Measurements from ENCODE around the gene EN2.

The EN2 gene

DNA sequence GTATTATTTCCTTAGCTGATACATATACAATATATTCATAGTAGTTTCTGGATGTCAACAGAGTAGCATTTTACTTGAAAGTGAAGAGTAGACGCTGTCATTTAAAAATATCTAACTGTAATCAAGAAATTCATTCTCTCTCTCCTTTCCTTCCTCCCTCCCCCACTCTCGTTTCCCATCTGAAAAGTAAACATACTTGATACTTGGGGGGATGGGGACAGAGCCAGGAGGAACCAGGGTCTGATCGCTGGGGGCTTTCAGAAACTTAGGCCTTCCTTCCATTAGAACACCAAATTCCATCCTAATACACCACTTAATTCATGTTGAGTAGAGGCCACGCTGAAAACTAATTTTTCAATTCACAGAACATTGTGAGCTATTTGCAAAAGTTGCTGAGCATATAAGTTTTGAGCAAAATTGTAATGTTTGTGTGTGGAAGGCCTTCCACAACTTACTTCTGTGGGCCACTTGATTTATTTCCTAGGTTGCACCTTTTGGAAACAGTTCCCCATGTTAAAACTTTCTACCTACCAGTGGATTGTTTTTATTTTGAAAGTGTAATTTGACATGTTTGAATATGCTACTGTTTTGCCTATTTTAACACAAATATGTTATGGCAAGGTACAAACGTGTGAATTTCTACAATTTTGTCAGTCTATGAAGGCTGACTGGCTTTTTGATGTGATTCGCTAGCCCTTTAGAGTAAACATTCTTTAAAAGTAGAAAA, 53.2 kb downstream of the EN2 start:
- TF ChIP-seq, protein P1, sequence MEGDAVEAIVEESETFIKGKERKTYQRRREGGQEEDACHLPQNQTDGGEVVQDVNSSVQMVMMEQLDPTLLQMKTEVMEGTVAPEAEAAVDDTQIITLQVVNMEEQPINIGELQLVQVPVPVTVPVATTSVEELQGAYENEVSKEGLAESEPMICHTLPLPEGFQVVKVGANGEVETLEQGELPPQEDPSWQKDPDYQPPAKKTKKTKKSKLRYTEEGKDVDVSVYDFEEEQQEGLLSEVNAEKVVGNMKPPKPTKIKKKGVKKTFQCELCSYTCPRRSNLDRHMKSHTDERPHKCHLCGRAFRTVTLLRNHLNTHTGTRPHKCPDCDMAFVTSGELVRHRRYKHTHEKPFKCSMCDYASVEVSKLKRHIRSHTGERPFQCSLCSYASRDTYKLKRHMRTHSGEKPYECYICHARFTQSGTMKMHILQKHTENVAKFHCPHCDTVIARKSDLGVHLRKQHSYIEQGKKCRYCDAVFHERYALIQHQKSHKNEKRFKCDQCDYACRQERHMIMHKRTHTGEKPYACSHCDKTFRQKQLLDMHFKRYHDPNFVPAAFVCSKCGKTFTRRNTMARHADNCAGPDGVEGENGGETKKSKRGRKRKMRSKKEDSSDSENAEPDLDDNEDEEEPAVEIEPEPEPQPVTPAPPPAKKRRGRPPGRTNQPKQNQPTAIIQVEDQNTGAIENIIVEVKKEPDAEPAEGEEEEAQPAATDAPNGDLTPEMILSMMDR (conservative IDR thresholded peaks at IDR 0.05) = no peak
- H3K27ac ChIP-seq = no peak overlapping the region

DNA sequence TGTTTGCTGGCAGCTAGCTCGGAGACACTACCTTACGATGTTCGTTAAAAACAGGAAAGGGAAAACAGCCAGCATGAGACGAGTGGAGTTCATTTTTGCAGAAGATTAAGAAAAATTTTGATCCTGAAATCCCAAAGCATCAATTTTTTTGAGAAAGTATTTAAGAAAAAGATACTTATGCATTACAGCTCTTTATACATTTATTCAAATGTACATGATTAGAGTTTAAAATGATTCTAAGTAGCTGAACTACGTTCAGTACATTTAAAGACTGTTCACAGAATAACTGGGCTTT, 53.7 kb downstream of the EN2 start:
- no peak overlapping the region for H3K27ac ChIP-seq

DNA sequence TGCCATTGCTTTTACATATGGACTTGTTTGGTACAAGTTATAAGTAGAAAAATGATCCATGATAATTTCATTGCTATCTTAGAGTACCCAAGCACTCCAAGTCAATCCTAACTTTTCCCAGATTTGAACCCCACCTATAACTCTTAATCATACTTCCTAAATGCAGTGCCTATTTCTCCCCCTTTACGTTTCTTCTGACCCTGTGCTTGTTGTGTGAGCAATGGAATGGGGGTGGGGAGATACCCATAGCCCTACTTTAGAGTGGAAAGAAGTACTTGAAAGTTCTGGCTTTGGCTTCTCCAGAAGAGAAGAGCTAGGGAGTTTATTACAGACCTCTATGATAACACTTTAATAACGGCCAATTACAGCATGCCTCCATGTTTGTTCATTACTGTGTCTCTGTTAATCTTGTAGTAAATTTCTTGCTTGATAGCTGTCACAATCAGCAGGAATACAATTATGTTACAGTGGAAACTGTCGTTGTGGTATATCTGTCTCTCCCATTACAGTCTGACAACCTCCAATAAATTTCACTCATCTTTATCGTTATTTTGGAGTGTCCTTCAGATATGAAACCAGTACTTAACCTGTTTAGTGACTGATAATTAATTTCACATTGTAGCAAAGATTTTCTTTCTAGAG, 54.4 kb downstream of the EN2 start:
- no peak overlapping the region for H3K27ac ChIP-seq
- TF ChIP-seq, protein P1 (conservative IDR thresholded peaks at IDR 0.05) = no peak

More for the DNA sequence above, 53.7 kb downstream of the EN2 start:
- TF ChIP-seq, protein P1 (conservative IDR thresholded peaks at IDR 0.05) = no peak

DNA sequence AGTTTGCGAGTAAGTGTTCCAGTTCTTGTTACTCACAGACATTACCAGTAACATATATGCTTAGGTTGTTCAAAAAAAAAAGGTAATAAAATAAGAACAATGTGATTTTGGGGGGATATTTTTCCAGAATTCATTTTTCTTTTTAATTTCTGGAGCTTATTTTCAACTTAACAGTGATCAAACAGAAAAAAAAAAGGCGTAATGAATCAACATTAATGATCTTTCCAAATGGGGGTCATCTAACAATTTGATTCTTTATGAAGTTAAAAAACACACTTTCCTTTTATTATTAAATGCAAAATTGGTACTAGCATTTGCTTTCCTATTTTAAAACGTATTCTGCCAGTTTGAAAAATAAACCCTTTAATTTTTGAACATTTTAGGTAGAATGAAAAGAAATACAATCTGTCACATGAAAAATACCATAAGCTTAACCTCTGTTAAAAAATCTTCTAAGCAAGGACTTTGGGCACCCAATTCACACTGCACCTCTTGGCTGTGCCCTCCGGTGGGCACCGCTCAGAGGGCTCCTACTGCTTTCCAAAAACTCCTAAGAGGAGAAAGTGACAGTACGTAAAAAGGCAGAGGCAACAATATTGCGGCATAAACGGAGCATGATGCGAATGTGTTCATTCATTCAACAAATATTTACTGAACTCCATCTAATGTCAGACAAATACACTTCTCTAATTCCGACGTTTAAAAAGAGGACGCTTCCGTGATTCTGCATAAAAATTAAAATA, 55.8 kb downstream of the EN2 start:
- H3K27ac ChIP-seq = no peak overlapping the region
- TF ChIP-seq, protein P1 (conservative IDR thresholded peaks at IDR 0.05) = no peak

DNA sequence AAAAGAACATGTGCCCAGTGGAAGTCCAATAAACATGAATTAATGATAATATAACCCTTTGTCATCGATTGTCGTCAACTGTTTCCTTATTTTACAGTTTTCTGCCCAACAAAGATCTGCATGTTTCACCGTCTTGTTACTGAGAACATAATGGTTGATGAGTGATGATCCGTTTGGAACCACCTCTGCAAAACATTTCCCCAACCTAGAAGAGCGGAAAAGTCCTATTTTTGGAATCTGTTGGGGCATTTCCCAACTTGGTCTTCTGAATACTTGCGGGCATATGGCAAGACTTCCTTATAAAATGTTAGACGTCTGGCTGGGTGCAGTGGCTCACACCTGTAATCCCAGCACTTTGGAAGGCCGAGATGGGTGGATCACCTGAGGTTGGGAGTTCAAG, 56.4 kb downstream of the EN2 start:
- TF ChIP-seq, protein P1 (conservative IDR thresholded peaks at IDR 0.05) = no peak

More for the DNA sequence above, 56.4 kb downstream of the EN2 start:
- no peak overlapping the region for H3K27ac ChIP-seq

Data from VCaP (cell line).